Testis (tissue), 3 donors: ENCODE measurements around the gene EPHA6. TPM values are rescaled to one million over a fixed set of nuclear protein-coding genes. Genes with fewer than 3 reads are reported as not detected.
A peak's percentile ranks its signal among the peaks of the same experiment; 100 is the strongest.

Source experiments
- DNase-seq: peaks from one replicate; pipeline ENCODE4 v3.0.0-alpha.2; 2019
- H3K27ac ChIP-seq, 2 donors: fragments of 200-600 bp; sonication (generic); one replicate each; pipeline ENCODE4 v1.5.1; 2019
- H3K27me3 ChIP-seq: fragments of 200-600 bp; sonication (generic); one replicate; pipeline ENCODE4 v1.5.1; 2019
- H3K36me3 ChIP-seq: fragments of 200-600 bp; sonication (generic); one replicate; pipeline ENCODE4 v1.5.1; 2017; ENCODE audit warnings: low read depth; ENCODE audit errors: missing control alignments
- H3K4me1 ChIP-seq: fragments of 200-600 bp; sonication (generic); one replicate; pipeline ENCODE4 v1.5.1; 2019
- H3K4me3 ChIP-seq, 2 donors: fragments of 200-600 bp; sonication (generic); one replicate each; pipeline ENCODE4 v1.5.1; 2017 to 2019
- H3K9me3 ChIP-seq: fragments of 200-600 bp; sonication (generic); one replicate; pipeline ENCODE4 v1.5.1; 2017
- POLR2A ChIP-seq: fragments of 450-650 bp; IDR thresholded peaks from one replicate; pipeline ENCODE4 v1.6.1; 2017; ENCODE audit warnings: antibody characterized with exemption, mild to moderate bottlenecking, moderate library complexity
- WGBS, 2 donors: methylation state at CpG; one replicate each; pipeline ENCODE4 v1.1.5; 2018; 5-methylcytosine and 5-hydroxymethylcytosine counted together
- intact Hi-C: fragments of 100-400 bp; cut with DNase I; formaldehyde crosslinking; loops from one replicate; pipeline ENCODE4 v1.15.1; 2023; ENCODE audit warnings: low total_unique reads
- polyA plus RNA-seq: library from polyadenylated mRNA; stranded (reverse); fragments of 350-450 nt; fragmentation: Illumina TruSeq; extraction: RNeasy Lipid Tissue Mini Kit (QIAGEN cat#74804); gene quantifications from one replicate; pipeline ENCODE4 v1.2.3, GENCODE V29; 2014; ENCODE audit warnings: low read depth, low replicate concordance; ENCODE audit not compliant: insufficient read depth
- total RNA-seq, 2 donors: library from RNA; depleted of rRNA; stranded (reverse); fragments of >200 nt; gene quantifications; one replicate each; pipeline ENCODE4 v1.2.3, GENCODE V29; 2016
- TF ChIP-seq, protein P1 (sequence below), 3 experiments: fragments of 450-650 bp in 2 of 3; fragments of 200-600 bp in 1 of 3; sonication (generic) in 1 of 3; IDR thresholded peaks; one replicate each; pipeline ENCODE4 v1.5.1; 2016 to 2019; ENCODE audit warnings: antibody characterized with exemption in 3 of 3, mild to moderate bottlenecking in 2 of 3, moderate library complexity in 1 of 3

Gene EPHA6
- total and polyA plus RNA-seq, 3 donors from 2014 or later, result 9.8 to 33.0 (median 21.2) TPM

DNA sequence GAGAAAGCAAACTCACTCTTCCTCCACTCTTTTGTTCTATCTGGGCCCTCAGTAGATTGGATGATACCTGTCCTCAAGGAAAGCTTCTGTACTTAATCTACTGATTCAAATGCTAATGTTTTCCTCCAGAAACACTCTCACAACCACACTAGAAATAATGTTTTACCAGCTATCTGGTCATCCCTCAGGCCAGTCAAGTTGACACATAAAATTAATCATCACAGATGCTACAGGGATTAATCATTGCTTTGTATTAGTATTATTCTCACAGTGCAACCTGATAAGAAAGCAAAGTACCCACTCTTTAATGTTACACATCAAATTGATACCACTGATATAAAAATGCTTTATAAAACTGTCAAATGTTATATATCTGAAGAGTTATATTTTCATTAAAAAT is 897.3 kb downstream of the EPHA6 start:
- no peaks in the 10 kb centered on the region for H3K36me3 ChIP-seq
- H3K9me3 ChIP-seq, result no peaks in the 10 kb centered on the region
- H3K4me1 ChIP-seq, result no peaks in the 10 kb centered on the region
- intact Hi-C loops, result no loop called here
- DNase-seq, result no peak
- no peak overlapping the region for H3K27ac ChIP-seq
- TF ChIP-seq, protein P1, sequence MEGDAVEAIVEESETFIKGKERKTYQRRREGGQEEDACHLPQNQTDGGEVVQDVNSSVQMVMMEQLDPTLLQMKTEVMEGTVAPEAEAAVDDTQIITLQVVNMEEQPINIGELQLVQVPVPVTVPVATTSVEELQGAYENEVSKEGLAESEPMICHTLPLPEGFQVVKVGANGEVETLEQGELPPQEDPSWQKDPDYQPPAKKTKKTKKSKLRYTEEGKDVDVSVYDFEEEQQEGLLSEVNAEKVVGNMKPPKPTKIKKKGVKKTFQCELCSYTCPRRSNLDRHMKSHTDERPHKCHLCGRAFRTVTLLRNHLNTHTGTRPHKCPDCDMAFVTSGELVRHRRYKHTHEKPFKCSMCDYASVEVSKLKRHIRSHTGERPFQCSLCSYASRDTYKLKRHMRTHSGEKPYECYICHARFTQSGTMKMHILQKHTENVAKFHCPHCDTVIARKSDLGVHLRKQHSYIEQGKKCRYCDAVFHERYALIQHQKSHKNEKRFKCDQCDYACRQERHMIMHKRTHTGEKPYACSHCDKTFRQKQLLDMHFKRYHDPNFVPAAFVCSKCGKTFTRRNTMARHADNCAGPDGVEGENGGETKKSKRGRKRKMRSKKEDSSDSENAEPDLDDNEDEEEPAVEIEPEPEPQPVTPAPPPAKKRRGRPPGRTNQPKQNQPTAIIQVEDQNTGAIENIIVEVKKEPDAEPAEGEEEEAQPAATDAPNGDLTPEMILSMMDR (IDR thresholded peaks at IDR 0.05), result no peak
- TF ChIP-seq POLR2A, result no peak
- H3K4me3 ChIP-seq, result no peak overlapping the region
- no peaks in the 10 kb centered on the region for H3K27me3 ChIP-seq

DNA sequence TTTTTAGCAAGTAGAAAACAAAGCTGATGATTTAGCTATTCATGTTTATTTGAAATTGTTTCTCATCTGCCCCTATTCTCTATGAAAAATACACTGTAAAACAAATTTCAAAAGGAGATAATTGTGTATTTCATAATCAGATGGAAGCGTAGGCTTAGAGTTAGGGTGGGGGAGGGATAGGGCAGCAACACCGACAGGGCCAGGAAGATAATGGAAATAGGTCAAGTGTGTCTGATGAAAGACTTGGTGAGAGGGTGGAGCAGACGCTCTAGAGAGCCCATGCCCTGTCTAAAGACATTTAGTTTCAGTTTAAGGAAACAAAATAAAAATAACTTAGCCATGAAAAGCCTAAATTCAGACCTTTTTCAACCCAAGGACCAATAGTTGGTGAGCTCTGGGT is 898.5 kb downstream of the EPHA6 start:
- H3K27ac ChIP-seq, result no peak overlapping the region
- 48% methylated on average over 3 of the region's 3 CpGs for WGBS, 2 donors
- H3K27me3 ChIP-seq, result no peaks in the 10 kb centered on the region
- no peaks in the 10 kb centered on the region for H3K9me3 ChIP-seq
- intact Hi-C loops, result no loop called here
- DNase-seq, result peak; percentile 47
- no peak for TF ChIP-seq POLR2A
- TF ChIP-seq, protein P1 (IDR thresholded peaks at IDR 0.05), result no peak
- H3K4me1 ChIP-seq, result no peaks in the 10 kb centered on the region
- no peaks in the 10 kb centered on the region for H3K36me3 ChIP-seq
- no peak overlapping the region for H3K4me3 ChIP-seq

DNA sequence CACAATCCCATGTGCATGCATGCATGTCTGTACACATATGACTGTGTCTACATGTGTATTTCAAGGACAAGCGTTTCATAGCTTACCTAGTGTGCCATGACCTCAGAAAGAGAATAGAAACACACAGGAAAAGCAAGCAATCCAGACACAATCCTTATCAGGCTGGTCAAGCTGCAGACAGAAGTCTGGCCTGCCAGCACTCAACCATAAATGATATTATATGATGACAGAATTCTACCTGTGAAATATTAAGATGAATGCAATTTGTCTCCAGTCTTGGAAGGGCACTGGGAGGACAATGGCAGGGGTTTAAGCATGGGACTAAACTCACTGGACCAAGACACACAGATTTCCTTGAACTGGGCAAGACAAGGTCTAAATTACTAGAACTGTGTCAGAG is 899.2 kb downstream of the EPHA6 start:
- no peak overlapping the region for H3K27ac ChIP-seq
- no peaks in the 10 kb centered on the region for H3K27me3 ChIP-seq
- intact Hi-C loops, result no loop called here
- TF ChIP-seq, protein P1 (IDR thresholded peaks at IDR 0.05), result no peak
- TF ChIP-seq POLR2A, result no peak
- no peaks in the 10 kb centered on the region for H3K36me3 ChIP-seq
- DNase-seq, result no peak
- WGBS, 2 donors, result 82 to 83% methylated on average over 1 of the region's 1 CpG
- no peaks in the 10 kb centered on the region for H3K9me3 ChIP-seq
- H3K4me3 ChIP-seq, result no peak overlapping the region
- no peaks in the 10 kb centered on the region for H3K4me1 ChIP-seq

DNA sequence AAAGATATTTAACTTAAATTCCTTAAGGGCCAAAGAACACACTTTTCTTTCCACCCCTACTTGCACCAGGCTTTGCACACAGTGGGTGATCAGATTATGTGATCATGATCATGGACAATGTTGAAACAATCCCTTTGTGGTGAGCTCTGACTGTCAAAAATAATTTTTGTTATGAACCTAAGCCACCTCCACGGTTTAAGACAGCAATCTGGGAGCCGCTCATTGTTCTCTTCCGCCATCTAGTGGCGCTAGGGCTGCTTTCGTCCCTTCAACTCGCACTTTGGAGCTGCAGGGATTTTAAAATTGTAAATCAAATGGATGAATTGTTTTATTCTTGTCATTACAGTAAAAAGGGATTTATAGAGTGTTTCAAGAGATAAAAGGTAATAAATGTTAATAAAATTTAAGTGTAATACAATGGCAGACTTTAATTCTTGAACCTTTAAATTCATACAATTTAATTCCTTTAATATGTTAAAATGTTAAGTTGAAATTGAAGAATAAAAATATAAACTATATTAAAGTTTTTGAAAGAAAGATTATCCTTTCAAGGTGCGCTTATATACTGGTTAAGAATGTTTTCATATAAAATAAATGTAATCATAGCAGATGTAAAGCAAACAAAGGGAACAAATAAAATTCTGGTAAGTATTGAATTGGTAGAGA is 904.9 kb downstream of the EPHA6 start:
- H3K36me3 ChIP-seq, result no peaks in the 10 kb centered on the region
- H3K4me3 ChIP-seq, result no peak overlapping the region
- TF ChIP-seq, protein P1 (IDR thresholded peaks at IDR 0.05), result peak; percentile 45 to 76 (median 48)
- TF ChIP-seq POLR2A, result no peak
- peak; percentile 85 for DNase-seq
- H3K27me3 ChIP-seq, result no peaks in the 10 kb centered on the region
- intact Hi-C loops, result no loop called here
- WGBS, 2 donors, result 4 to 6% methylated on average over 7 of the region's 7 CpGs
- no peaks in the 10 kb centered on the region for H3K9me3 ChIP-seq
- H3K4me1 ChIP-seq, result no peaks in the 10 kb centered on the region
- no peak overlapping the region for H3K27ac ChIP-seq

DNA sequence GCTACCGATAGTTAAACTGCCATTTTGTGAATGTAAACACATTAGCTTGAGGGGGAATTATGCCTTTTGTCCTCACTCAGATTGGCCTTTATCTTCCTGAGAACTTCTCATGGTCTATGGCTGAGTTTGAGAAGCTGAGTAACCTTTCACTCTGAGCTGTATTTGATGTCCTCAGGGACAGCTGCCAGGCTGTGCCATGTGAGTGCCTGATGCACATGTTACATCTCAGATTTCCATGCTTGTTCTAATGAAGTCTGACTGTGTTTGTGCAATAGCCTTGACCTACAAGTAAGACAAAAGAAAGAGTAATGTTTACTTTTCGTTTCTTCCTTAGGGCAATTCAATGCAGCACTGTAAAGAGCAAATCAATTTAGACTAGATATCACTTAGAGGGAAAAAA is 906.0 kb downstream of the EPHA6 start:
- DNase-seq, result no peak
- WGBS, 2 donors, result 49 to 61% methylated on average over 2 of the region's 2 CpGs
- intact Hi-C loops, result no loop called here
- TF ChIP-seq POLR2A, result no peak
- TF ChIP-seq, protein P1 (IDR thresholded peaks at IDR 0.05), result no peak
- H3K27me3 ChIP-seq, result no peaks in the 10 kb centered on the region
- H3K36me3 ChIP-seq, result no peaks in the 10 kb centered on the region
- no peaks in the 10 kb centered on the region for H3K9me3 ChIP-seq
- H3K27ac ChIP-seq, result no peak overlapping the region
- no peak overlapping the region for H3K4me3 ChIP-seq
- no peaks in the 10 kb centered on the region for H3K4me1 ChIP-seq
